ENCODE data around the gene SIX2. TPM values are rescaled to one million over a fixed set of nuclear protein-coding genes. Genes with fewer than 3 reads are reported as not detected.

Gene SIX2
- total and polyA plus RNA-seq, 10 of the 15 experiments (the other 5 are each of a cell fraction or from before 2014, with no cell fraction given), result not detected

DNA sequence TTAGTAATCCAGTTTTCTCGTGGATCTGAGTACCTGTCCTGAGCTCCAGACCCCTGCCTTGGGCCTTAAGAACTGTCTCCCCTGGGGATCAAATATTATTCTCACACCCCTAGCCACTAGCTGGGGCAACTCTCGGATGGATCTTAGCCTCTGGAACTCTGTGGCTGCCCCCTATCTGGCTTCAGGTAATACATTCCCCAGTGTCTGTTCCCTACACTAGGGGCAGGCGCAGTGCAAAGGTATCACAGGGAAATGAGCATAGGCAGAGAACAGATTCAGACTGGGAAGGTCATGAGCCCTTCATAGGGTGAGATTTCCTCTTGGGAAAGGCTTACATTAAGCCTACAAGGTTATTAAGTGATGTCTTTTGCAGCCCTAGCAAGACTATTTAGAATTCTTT lies 11.2 kb upstream of the SIX2 start (continued):
- TF ChIP-seq, protein P1, sequence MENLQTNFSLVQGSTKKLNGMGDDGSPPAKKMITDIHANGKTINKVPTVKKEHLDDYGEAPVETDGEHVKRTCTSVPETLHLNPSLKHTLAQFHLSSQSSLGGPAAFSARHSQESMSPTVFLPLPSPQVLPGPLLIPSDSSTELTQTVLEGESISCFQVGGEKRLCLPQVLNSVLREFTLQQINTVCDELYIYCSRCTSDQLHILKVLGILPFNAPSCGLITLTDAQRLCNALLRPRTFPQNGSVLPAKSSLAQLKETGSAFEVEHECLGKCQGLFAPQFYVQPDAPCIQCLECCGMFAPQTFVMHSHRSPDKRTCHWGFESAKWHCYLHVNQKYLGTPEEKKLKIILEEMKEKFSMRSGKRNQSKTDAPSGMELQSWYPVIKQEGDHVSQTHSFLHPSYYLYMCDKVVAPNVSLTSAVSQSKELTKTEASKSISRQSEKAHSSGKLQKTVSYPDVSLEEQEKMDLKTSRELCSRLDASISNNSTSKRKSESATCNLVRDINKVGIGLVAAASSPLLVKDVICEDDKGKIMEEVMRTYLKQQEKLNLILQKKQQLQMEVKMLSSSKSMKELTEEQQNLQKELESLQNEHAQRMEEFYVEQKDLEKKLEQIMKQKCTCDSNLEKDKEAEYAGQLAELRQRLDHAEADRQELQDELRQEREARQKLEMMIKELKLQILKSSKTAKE (IDR thresholded peaks at IDR 0.05; ENCODE audit: low read depth, poor library complexity, severe bottlenecking), result no peak
- TF ChIP-seq SPI1 (IDR thresholded peaks at IDR 0.05; ENCODE audit: borderline replicate concordance, insufficient read depth, low read depth, low read length) (no peak), SMARCA5 (IDR thresholded peaks at IDR 0.05) (no peak), RFX5 (IDR thresholded peaks at IDR 0.05; ENCODE audit: low read depth, low read length) (no peak), CBX3 (IDR thresholded peaks at IDR 0.05; ENCODE audit: borderline replicate concordance, low read depth) (no peak), MYC (IDR thresholded peaks at IDR 0.05; ENCODE audit: insufficient read depth, insufficient read length, insufficient replicate concordance, low read length, severe bottlenecking) (no peak)
- TF ChIP-seq, protein P2, sequence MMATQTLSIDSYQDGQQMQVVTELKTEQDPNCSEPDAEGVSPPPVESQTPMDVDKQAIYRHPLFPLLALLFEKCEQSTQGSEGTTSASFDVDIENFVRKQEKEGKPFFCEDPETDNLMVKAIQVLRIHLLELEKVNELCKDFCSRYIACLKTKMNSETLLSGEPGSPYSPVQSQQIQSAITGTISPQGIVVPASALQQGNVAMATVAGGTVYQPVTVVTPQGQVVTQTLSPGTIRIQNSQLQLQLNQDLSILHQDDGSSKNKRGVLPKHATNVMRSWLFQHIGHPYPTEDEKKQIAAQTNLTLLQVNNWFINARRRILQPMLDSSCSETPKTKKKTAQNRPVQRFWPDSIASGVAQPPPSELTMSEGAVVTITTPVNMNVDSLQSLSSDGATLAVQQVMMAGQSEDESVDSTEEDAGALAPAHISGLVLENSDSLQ (IDR thresholded peaks at IDR 0.05), result no peak
- TF ChIP-seq, protein P3, sequence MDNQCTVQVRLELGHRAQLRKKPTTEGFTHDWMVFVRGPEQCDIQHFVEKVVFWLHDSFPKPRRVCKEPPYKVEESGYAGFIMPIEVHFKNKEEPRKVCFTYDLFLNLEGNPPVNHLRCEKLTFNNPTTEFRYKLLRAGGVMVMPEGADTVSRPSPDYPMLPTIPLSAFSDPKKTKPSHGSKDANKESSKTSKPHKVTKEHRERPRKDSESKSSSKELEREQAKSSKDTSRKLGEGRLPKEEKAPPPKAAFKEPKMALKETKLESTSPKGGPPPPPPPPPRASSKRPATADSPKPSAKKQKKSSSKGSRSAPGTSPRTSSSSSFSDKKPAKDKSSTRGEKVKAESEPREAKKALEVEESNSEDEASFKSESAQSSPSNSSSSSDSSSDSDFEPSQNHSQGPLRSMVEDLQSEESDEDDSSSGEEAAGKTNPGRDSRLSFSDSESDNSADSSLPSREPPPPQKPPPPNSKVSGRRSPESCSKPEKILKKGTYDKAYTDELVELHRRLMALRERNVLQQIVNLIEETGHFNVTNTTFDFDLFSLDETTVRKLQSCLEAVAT (IDR thresholded peaks at IDR 0.05), result no peak

DNA sequence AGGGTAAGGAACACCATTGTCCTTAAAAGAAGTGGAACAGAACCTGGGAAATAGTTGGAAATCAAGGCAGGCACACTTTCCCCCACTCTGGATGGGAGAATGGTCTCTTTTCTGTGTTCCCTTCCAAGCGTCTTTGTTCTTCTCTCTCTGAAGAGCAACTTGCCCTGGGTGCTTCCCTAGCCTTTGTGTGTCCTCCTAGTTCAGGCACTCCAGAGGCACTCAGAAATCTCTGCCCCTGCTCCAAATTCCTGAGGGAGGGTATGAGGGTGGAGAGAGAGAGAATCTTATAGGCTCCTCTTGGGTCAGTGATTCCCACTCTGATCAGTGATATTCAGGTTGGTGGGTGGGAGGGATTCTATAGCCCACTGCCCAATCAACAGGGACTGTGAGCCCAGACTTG lies 8.8 kb upstream of the SIX2 start:
- intact Hi-C loops (cut with micrococcal nuclease; ENCODE audit: unreplicated experiment), result no loop called here
- no peak for ATAC-seq
- TF ChIP-seq CHD4 (IDR thresholded peaks at IDR 0.05) (no peak), NFYA (IDR thresholded peaks at IDR 0.05; ENCODE audit: borderline replicate concordance, low read depth, low read length) (no peak), STAT1 (conservative IDR thresholded peaks at IDR 0.05) (no peak), ZSCAN29 (IDR thresholded peaks at IDR 0.05) (no peak), STAT3 (IDR thresholded peaks at IDR 0.05; ENCODE audit: low read depth, low read length) (no peak), PAX8 (IDR thresholded peaks at IDR 0.05) (no peak)
- TF ChIP-seq, protein P4, sequence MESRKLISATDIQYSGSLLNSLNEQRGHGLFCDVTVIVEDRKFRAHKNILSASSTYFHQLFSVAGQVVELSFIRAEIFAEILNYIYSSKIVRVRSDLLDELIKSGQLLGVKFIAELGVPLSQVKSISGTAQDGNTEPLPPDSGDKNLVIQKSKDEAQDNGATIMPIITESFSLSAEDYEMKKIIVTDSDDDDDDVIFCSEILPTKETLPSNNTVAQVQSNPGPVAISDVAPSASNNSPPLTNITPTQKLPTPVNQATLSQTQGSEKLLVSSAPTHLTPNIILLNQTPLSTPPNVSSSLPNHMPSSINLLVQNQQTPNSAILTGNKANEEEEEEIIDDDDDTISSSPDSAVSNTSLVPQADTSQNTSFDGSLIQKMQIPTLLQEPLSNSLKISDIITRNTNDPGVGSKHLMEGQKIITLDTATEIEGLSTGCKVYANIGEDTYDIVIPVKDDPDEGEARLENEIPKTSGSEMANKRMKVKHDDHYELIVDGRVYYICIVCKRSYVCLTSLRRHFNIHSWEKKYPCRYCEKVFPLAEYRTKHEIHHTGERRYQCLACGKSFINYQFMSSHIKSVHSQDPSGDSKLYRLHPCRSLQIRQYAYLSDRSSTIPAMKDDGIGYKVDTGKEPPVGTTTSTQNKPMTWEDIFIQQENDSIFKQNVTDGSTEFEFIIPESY (IDR thresholded peaks at IDR 0.05), result no peak
- TF ChIP-seq, protein P2 (IDR thresholded peaks at IDR 0.05), result no peak

More for the DNA sequence above, 8.8 kb upstream of the SIX2 start:
- POLR2A ChIA-PET, result no interaction called here
- H3K9ac ChIP-seq (ENCODE audit: control insufficient read depth, insufficient read depth, low read length), result no peak overlapping the region
- peaks cover 8% of the 10 kb centered on the region in 2 experiments for H3K27me3 ChIP-seq (replicated peaks in 1 of 2; ENCODE audit: control insufficient read depth in 2 of 2, insufficient read depth in 2 of 2, low read length in 1 of 2)
- no peak for FAIRE-seq
- no peaks in the 10 kb centered on the region for H4K20me1 ChIP-seq (ENCODE audit: control insufficient read depth, insufficient read depth)
- no peak overlapping the region for H3K27ac ChIP-seq (ENCODE audit: control insufficient read depth, insufficient read depth)
- no peak overlapping the region for H3K4me3 ChIP-seq
- CTCF ChIA-PET, result no interaction called here
- no peaks in the 10 kb centered on the region for H3K36me3 ChIP-seq (ENCODE audit: control insufficient read depth in 2 of 2, insufficient read depth in 2 of 2, low read length in 1 of 2)
- H3K4me2 ChIP-seq (ENCODE audit: control insufficient read depth, insufficient read depth), result no peak overlapping the region
- BruUV-seq (replicated peaks), result no TSS peak
- in situ Hi-C loops (cut with MboI), result no loop called here
- no peaks in the 10 kb centered on the region for H3K9me3 ChIP-seq (replicated peaks; ENCODE audit: control insufficient read depth, insufficient read depth, low read length)
- RAD21 ChIA-PET (ENCODE audit: unreplicated experiment), result no interaction called here
- SMC1A ChIA-PET (ENCODE audit: uncharacterized antibody, unreplicated experiment), result no interaction called here
- DNase-seq (ENCODE audit: low read depth, low spot score), result no peak
- no peak overlapping the region for H2AFZ ChIP-seq (ENCODE audit: control insufficient read depth, low read depth, low read length)
- H3K79me2 ChIP-seq (ENCODE audit: control insufficient read depth, insufficient read depth, low read length), result no peaks in the 10 kb centered on the region
- WGBS (ENCODE audit: insufficient coverage, insufficient replicate concordance, low lambda C conversion rate, missing lambda C conversion rate), result 27% methylated on average over 1 of the region's 1 CpG
- no peaks in the 10 kb centered on the region for H3K4me1 ChIP-seq (ENCODE audit: control insufficient read depth, insufficient read depth, low read length)
